Measurements from ENCODE around the gene PDE11A. TPM values are rescaled to one million over a fixed set of nuclear protein-coding genes. Genes with fewer than 3 reads are reported as not detected.
A peak's percentile ranks its signal among the peaks of the same experiment; 100 is the strongest.
"Not testable (repeated sequence)": the region's sequence is repeated elsewhere in the genome, so short reads cannot be mapped to it uniquely, and the experiment has no call there.

Gene PDE11A
- total RNA-seq, 1 donor from 2014 or later = 0.17 TPM

DNA sequence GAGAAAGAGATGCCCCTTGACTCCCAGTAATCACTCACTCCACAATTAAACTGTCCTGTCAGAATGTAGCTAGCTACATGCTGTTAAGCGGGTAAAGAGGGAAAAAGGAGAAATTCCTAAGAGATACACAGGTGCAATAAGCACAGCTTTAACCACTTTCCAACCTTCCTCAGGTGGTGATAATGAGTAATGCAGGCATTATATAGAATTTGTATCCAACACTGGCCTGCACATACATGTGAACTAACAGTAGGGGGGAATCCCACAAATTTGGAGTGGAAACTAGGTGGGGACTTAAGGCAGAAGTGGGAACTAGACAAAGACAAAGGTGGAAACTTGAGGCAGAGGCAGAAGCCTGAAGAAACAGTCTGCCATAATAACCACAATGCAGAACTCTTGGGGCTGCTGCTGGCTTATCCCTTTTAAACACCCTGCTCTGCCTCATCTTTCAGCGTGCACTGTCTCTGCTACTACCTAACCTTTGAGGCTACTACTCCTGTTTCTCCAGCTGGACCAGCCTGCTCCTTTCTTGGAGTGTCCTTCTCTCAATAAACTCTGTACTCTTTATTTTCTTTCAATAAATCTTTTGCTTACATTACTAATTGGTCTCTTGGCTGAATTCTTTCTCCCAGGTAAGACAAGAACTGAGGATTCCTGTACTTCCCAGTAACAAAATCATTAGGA lies 259.7 kb downstream of the PDE11A start:
- DNase-seq = no peak

DNA sequence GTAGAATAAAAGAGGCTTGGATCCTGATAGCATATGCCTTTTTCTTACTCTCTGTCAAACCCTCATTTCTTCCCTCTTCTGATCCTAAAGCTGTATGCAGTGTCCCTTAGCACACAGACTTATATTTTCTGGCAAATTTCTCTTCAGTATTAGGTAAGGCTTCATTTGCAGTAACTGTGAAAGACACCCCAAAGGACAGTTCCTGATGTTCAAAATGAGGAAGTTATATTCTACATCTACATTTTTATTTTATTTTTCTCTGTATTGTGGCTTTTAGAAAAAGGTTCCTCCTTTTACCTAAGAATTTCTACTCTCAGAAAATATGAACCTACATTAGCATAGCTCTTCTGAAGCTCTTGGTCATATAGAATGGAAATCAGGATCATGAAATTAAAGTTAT lies 261.7 kb downstream of the PDE11A start:
- DNase-seq = no peak

DNA sequence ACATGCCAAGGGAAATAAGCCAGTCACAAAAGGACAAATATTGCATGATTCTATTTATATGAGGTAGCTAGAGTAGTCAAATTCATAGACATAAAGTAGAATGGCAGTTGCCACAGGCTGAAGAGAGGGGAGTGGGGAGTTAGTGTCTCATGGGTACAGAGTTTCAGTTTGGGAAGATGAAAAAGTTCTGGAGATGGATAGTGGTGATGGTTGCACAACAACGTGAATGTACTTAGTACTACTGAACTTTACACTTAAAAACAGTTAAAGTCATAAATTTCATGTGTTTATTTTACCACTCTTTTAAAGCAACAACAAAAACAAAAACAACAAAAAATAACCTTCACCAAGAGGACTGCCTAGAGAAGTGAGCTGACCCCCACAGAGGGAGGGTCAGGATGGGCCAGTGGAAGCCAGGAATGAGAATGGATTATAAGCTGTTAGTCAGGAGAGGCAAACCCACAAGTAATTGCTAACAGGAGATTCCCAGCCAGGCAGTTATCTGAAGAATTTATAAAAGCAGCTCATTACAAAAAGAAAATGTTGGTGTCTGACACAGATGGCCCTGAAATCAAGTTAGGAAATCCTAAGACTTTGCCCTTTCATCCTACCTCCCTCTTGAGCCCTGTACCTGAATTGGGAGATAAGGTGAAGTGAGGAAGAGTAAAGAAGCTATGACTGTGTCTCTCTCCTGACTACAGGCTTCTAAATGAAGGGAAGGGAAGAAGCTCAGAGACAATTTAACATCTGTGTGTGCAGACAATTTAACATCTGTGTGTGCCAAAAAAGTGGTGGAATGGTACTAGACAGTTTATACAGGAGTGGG lies 263.4 kb downstream of the PDE11A start:
- DNase-seq = no peak

DNA sequence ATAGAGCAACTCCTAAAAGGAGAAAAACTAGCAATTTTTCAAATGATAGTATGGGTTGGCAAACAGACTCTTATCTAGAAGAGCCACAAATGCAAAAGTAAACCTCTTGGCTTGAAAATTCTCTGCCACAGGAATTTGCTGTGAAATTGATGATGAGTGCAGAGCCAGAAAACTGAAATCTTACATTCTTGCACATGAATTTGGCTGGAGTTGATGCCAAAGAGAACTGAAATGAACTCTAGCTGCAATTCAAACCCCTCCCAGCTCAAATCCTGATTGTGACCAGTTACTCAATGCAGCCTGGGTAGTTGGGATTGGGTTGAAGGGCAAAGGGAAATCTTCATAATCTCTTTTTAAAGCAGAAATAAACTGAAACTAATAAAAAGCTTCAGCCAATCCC lies 266.6 kb downstream of the PDE11A start:
- DNase-seq = no peak

DNA sequence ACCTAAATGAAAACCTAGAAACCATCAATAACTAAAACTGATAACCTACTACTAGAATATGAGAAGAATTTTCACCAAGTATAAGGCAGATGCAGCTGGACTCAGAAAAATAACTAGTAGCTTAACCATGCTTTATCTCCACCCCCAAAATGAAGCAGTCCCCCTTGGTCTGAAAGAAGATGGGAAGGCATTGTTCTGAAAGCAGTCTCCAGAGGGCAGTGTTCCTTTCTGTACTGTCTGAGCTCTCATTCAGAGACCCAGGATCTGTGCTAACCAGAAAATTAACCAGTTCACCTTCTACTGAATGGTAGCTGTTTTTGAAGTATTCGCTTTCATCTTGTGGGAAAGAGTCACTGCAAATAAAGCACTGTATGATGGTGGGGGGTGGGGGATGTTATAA lies 273.0 kb downstream of the PDE11A start:
- DNase-seq = peak; percentile 39

DNA sequence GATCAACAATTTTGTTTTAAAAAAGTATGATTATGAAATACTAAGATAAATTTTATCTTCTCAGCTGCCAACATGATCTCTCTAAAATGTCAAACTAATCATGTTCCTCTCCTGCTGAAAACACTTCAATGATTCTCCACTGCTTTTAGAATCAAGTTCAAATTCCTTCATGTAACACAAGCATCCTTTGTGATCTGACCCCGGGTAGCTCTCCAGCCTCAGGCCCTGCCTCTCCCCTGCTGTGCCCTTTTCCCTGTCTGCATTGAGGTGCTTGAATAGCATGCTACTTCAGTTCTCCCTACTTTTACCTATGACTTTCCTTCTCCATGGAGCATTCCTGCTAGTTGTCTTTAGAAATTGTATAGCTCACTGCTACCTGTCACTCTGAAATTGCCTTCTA lies 274.8 kb downstream of the PDE11A start:
- DNase-seq = no peak

DNA sequence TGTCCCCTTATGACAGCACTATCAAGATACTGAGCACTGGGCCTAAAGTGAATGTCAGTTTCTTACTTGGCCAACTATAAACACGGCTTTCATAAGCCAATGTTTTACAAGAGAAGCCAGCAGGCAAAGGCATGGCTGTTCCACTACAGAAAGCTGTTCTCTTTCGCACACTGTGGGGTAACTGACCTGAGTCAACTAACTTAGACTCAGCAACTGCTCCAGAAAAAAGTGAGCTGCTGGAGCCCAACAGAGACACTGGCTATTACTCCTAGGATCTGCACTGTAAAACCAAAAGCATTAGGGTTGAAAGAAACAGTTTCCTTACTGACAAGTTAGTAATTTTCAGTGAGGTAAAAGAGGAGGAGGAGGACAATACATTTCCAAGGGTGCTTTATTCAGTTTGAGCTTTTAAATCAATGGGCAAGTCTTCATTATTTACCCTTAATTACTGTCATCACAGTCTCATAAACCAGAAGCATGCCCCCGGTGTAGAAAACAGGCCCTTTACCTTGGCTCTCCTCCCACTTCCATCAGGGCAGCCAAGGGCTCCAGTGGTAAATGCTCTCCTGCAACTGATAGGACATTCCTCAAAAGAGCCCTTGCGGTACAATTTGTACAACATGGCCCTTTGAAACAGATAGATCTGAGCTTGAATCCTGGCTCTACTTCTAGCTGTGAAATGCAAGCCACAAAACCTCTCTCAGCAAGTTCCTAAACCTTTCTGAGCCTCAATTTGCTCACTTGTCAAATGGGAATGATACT lies 275.7 kb downstream of the PDE11A start:
- DNase-seq = no peak

DNA sequence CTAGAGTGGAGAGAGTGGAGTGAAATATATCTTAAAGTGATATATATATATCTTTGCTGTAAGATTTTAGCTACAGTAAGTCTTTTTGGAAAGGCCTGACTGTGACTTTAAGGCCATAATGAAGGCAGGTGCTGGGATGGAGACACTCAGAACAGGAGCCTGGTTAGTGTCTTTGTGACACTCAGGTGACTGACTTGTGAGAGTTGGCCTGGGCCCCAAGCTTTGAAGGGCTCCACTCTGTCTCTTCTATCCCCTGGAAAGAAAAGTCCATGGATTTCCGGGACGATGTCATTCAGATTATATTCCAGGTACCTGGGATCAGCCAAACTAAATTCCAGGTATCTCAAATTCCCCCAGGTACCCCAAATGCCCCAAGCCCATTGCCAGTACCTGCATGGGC lies 276.6 kb downstream of the PDE11A start:
- DNase-seq = no peak

DNA sequence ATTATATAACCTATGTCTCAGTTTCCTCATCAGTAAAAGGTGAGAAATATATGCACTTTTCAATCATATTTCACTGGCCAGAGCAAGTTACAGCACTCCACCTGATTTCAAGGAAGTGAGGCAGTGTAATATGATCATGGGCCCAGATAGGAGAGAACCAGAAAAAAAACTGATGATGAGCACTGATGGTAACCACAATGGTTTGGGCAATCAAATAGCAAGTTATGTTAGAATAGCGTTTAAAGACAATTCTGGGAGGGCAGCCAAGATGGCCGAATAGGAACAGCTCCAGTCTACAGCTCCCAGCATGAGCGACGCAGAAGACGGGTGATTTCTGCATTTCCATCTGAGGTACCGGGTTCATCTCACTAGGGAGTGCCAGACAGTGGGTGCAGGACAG lies 287.4 kb downstream of the PDE11A start:
- DNase-seq = not testable (repeated sequence)

DNA sequence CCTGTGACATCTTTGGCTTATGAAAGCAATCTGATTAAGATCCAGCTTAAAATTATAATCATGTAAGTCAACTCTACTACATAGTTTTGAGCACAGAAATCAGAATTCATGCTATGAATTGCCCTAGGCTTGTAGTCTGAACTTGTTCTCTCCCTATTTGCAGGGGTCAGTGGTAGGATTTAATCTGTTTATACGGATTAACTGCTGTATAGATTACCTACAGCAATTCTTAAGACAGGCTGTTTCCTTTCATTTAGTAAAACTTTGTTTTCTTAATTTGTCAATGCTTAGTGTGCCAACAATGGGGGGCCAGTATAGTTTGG lies 287.9 kb downstream of the PDE11A start:
- no peak for DNase-seq

DNA sequence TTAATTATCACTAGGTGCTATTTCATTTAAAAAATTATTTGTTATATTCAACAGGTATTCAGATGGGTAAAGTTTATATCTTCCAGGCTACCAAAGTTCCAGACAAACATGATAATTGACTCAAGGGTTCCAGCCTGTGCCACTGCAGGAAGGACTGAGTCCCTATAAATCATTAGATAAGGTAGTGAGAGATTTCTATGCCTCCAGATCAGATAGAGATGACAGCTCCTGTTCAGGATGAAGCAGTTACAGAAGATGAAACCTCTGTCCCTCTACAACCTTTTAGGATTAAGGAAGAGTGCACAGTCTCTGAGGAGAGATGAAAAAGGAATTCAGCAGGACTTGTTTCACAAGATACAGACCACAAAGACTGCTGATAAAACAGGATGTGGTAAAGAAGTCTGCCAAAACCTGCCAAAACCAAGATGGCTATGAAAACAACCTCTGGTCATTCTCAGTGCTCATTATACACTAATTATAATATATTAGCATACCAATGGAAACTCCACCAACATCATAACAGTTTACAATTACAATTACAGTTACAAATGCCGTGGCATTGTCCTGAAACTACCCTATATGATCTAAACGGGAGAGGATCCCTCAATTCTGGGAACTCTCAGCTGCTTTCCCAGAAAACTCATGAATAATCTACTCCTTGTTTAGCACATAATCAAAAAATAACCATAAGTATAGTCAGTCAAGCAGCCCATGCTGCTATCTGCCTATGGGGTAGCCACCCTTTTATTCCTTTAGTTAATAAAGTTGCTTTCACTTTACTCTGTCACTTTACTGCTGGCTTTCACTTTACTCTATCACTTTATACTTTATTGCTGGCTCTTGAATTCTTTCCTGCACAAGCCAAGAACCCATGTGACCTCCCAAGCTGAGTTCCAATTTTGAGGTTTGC lies 288.5 kb downstream of the PDE11A start:
- DNase-seq = no peak

DNA sequence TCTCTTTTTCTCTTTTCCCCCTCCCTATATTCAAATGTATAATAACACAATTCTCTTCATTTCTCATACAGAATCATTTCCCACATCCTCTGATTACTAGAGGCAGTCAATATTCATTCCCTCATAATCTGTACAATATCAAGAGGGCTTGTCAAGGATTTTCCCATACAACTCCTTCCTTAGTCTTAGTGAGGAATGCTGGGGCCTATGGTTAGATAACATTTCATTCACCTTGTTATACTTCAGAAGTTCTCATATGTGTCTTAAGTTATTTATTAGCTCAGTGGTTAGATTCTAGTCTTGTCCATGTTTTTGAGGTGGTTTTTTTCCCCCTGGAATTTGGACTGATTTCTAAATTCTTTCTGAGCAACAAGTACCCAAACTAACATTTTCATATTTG lies 289.5 kb downstream of the PDE11A start:
- no peak for DNase-seq

DNA sequence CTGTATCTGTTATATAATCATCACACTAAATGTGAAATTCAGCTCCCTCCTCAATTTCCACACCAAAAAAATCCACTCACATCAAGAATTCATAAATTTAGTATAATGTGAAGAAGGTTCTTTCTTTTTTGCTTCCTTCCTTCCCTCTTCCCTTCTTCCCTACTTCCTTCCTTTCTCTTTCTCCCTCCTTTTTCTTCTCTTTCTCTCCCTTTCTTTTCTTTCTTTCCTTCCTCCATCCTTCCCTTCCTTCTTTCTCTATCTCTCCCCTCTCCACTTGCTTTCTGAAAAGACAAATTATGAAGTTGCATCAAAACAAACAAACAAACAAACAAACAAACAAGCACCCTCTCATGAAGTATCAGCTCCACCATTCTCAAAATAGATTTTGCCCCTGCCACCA lies 290.0 kb downstream of the PDE11A start:
- no peak for DNase-seq

DNA sequence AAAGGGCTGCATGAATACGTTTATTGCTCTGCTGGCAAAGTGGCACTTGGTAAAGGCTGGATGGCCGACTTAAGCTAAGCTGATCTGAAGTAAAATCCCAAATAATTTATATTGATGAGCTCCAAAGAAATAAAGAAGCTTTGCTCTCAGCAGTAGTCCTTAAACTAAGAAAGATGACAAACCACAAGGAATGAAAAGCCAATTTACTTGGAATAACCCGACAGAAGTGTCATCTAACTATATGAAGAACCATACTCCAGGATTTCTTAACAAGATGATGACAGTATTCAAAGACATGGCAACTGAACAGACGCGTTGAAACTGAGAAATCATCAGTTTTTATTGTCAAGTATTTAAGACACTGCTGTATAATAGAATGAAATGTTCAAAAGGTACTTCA lies 294.1 kb downstream of the PDE11A start:
- DNase-seq = no peak

DNA sequence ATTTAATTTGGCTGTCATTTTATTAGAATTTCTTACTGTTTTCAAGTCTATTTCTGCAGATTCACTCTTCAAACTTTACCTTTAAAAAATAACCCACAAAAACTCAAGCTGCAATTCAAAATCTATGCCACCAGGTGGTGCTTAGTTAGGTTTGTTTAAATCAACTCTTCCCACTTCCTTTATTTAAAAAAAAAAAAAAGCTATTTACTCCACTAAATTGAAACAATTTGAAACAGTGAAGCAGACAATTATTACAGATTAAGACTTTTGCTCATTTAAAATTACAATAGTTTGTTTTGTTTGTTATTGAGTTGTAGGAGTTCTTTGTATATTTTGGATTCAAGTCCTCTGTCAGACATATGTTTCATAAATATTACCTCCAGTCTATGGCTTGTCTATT lies 300.0 kb downstream of the PDE11A start:
- DNase-seq = peak; percentile 64

DNA sequence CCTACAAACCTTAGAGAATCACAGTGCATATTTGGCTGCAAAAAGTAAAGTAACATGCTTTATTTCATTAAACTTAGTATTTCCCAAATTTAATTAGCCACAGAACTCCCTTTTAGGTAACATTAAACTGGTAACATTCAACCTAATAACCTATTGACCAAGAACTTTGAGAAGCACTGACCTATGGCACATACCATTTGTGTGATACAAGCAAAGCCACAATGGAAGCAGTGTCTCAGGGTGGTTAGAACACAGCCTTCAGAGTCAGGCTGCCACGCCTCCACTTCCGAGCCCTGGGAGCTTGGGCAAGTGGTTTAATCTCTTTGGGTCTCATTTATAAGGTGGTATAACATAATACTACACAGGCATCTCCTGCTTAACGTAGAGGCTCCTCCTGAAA lies 301.4 kb downstream of the PDE11A start:
- no peak for DNase-seq

DNA sequence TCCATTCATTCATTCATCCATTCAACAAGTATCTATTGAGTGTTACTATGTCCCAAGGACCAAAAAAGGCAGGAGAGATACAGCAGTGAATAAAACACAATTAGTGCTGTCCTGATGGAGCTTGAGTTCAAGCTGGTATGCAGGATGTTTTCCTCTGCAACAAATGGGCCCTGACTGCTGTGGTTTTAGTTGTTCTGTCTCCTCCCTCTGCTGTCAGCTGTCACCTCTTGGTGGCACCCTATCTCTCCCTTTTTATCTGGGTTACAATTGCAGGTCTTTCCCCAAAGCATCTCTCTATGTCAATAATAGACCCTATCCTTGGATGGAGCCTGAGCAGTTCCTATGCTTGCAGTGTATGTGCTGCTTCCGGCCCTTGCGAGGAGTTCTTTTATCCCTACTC lies 304.8 kb downstream of the PDE11A start:
- DNase-seq = no peak

DNA sequence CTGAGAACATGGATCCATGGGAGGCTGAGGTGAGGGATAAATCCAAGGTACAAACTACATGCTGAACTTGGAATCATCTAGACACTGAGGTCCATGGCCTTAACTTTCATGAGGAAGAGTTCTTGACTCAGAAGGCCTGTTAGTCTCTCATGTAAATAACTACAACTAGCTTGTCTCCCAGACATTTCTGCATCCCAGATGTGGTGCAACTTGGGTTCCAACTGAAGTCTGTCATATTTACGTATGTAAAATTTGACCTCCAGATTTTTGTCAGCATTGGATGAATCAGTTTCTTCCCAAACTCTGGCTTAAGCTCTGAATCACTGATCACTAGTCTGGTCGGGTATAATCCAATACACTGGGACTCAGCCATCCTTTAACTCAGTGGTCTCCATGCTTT lies 306.9 kb downstream of the PDE11A start:
- no peak for DNase-seq

DNA sequence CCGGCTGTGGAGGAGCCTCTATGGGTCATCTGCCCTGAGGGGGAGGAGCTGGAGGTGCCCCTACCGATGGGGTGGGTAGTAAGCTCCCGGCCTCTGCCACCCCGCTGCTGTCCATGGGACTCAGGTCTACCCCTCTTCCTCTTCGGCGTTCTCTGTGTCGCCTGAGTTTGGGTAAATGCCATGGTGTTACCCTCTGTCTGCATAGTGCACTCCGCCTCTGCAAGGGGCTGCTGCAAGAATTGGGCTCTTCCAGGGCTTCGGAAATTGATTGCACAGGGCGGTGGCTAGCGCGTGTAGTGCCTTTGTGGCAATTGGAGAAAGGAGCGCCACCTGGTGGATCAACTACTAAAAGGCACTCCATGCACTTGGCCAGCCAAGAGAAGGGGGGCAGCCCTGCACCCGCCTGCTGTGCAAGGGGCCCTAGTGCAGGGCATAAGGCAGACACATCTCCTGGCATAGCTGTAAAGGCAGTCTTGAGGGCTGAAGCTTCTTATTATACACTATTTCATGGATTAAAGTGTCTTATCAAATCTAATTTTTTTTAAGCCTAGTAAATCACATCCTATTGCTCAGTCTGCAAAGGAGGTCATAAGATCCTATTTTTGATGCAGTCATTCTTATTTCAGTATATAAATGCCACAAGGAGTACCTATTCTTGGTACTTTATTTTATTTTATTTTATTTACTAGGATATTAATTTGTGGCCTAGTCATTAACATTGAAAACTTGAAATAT lies 308.9 kb downstream of the PDE11A start:
- peak; percentile 88 for DNase-seq

DNA sequence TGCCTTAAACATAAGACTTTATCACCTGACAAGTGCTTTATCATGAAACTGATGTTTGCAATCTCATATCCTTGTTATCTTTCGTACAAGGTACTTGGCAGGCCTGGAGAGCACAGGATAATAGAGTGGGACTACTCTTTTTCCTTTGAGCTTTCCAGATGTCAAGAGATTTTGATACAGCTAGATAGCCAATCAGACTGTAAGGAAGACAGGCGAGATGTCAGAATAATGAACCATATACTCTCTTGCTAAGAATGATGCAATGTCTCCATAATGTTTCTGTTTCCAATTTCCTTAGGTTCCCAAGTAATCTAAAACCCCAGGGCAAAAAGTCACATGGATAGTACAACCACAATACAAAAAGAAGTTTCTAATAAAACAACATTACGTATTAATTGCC lies 313.1 kb downstream of the PDE11A start:
- no peak for DNase-seq

DNA sequence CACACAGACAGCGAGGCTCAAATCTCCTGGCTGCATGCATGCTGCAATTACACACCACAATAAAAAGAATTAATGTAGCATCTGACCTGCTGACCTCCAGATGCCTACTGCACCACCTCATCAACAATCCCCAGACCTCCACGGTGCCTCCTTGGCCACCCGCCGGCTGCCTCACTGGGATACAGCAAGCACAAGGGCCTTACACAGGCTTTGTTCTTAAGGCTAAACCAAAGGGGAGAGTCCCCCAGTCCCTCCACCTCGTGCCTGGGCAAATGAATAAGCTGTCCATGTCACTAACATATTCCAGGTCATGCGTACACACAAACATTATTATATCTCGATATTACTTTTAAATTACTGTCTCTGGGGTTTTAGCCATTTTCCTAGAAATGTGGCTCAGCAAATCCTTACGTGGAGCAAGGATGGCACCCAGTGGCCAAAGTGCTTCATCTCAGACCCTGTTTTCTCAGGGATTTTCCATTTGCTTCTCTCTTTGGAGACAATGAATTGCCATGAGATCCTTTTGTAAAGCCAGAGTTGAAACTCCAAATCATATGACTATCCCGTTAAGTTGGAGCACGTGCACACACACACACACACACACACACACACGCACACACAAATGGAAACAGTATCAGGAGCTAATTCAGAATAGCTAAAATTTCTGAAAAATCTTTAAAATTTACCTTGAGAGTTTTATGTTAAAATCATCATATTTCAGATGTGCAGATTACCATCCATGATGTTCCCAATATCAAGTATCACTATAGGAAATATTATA lies 313.8 kb downstream of the PDE11A start:
- peak; percentile 89 for DNase-seq
